Adipose tissue (tissue), 3 donors: ENCODE measurements around the gene EGFLAM. TPM values are rescaled to one million over a fixed set of nuclear protein-coding genes. Genes with fewer than 3 reads are reported as not detected.
"Not testable (repeated sequence)": the region's sequence is repeated elsewhere in the genome, so short reads cannot be mapped to it uniquely, and the experiment has no call there.

Experiments
- H3K27ac ChIP-seq: one replicate; pipeline ENCODE4 v1.5.1; 2013; ENCODE audit warnings: low read depth, low read length
- WGBS, 3 donors: extraction: QIAGEN DNeasy Blood & Tissue Kit; methylation state at CpG; one replicate each; pipeline ENCODE4 v1.1.7; 2013; 5-methylcytosine and 5-hydroxymethylcytosine counted together
- polyA plus RNA-seq, 3 donors: library from polyadenylated mRNA; stranded (reverse); fragments of 200-250 nt; gene quantifications; one replicate each; pipeline ENCODE4 v1.2.3, GENCODE V29; 2013
- donor health status: healthy with polysubstance abuse.
- donor health status: Bipolar disorder and iron deficiency.
- donor health status: healthy.

The EGFLAM gene
- polyA plus RNA-seq, 3 donors: 7.5 to 76.7 (median 25.9) TPM

GRCh38 chr5:38393636-38394035 lies 135.3 kb downstream of the EGFLAM start:
- WGBS, 3 donors: 96 to 97% (median 97%) methylated on average over 15 of the region's 15 CpGs

DNA sequence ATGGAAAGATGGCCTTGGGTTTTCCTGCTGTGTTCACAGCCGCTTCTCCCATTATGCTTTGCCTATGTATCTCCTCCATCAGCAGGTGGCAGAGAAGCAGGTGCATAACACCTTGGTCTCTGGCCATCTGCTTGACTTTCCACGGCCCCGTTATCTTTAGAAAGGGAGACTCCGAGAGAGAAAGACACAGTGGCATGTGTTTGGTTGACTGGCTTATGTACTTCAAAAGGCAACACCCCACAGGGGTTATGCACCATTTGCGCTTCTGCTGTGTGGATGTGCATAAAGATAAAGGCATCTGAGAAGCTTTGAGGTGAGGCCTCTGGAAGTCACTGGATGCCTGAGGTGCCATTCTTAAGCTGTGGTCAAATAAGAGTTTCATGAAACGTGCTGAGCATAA lies 138.4 kb downstream of the EGFLAM start:
- no peak overlapping the region for H3K27ac ChIP-seq
- WGBS, 3 donors: 40 to 60% (median 59%) methylated on average over 6 of the region's 6 CpGs

More at GRCh38 chr5:38393636-38394035, 135.3 kb downstream of the EGFLAM start:
- no peak overlapping the region for H3K27ac ChIP-seq

GRCh38 chr5:38400365-38400764 lies 142.0 kb downstream of the EGFLAM start:
- no peak overlapping the region for H3K27ac ChIP-seq
- WGBS, 3 donors: 44 to 64% (median 55%) methylated on average over 2 of the region's 2 CpGs

DNA sequence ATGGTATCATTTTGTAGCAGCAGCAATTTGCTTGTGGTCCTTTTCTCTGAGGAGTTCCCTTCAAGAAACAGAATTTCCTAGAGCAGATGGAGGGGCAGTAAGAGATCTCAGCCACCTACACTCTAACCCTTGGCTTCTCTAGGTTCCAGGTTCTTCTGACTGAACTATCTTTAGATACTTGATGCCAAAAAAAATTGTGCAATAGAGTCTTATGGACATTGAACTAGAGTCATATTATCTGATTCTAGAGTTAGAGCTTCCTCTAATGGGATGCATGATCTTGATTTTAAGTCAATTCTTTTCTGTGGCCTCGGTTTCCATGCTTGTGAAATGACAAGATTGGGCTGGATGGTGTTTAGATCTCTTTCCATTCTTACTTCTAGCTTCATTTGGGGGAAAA lies 142.8 kb downstream of the EGFLAM start:
- 49 to 86% (median 80%) methylated on average over 1 of the region's 1 CpG for WGBS, 3 donors
- H3K27ac ChIP-seq: no peak overlapping the region

DNA sequence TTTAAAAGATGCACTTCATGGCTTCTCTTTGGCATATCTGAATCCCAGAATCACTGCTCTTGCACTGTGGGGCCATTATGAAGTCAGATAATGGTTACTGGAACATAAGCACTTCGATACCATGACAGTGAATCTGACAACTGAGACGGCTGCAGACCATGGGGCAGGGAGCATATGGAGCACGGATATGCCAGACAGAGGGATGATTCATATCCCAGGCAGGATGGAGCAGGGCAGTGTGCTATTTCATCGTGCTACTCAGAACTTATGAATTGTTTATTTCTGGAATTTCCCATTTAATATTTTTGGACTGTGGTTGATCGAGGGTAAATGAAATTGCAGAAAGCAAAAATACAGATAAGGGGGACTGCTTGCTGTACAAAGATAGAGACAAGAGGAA lies 145.0 kb downstream of the EGFLAM start:
- WGBS, 3 donors: 67 to 81% (median 77%) methylated on average over 5 of the region's 5 CpGs
- no peak overlapping the region for H3K27ac ChIP-seq

- no peak overlapping the region for H3K27ac ChIP-seq
- WGBS, 3 donors: 84 to 89% (median 88%) methylated on average over 6 of the region's 6 CpGs
Measured at GRCh38 chr5:38403877-38404635, 145.7 kb downstream of the EGFLAM start.

- 41 to 66% (median 64%) methylated on average over 4 of the region's 4 CpGs for WGBS, 3 donors
- H3K27ac ChIP-seq: no peak overlapping the region
Measured at GRCh38 chr5:38404667-38405276, 146.4 kb downstream of the EGFLAM start.

DNA sequence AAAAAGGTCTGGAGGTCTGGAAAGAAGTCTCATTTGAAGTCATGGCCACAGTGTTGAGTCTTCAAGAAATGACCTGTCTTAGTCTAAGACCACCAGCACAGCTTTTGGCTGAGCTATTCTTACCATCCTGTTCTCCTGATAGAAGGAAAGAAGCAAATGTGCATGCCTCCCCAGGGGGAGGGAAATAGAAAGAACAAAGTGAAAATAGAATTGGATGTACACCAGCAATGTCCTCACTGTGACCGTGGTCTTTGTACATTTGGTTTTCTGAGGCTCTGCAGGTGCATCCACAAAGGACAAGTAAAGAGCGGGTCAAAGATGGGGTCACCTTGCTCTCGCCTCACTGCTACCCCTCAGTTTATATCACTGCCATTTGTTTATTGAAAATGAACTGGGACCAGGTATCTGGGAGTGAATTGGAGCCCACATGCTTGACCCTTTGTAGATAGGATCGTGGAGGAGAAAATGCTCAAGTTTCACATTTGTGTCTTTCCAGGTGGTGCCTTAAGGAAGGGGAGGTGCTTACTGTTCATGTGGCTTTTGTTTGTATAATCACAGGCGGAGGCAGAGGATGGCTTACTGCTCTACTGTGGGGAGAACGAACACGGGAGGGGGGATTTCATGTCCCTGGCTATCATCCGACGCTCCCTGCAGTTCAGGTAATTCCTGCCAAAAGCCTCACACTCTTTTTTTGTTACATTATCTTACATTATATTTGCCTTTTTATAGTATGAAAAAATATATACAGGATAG lies 150.3 kb downstream of the EGFLAM start:
- no peak overlapping the region for H3K27ac ChIP-seq
- 63 to 79% (median 76%) methylated on average over 9 of the region's 9 CpGs for WGBS, 3 donors

DNA sequence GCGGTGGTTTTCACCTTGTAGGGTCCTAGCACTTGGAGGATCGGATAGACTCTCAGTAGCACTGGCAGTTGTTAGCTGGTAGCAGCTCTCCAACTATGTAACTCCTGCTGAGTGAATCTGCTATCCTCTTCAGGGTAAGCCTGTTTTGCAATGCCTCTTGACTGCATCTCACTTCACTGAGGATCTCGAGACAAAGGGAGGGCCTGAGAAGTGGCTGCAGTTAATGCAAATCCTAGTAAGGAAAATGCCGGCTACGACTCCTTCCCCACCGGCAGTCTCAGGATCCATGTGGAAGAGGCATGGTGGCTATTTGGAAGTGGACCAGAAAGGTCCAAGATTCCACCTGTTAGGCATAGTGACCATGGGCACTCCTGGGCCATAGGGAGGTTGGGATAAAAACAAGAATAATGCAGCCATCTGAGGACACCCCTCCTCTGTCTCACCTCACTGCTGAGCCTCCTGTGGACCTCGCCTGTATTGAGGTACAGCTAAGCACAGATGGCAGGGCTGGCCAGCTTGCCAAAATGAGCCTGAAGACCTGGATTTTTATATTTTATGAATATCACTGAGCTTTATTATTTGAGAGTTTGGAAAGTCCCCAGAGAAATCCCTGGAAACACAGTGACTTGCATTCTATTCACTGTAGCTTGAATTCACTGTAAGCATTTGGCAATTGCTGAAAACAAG lies 152.1 kb downstream of the EGFLAM start:
- 79 to 89% (median 86%) methylated on average over 7 of the region's 7 CpGs for WGBS, 3 donors
- H3K27ac ChIP-seq: no peak overlapping the region

DNA sequence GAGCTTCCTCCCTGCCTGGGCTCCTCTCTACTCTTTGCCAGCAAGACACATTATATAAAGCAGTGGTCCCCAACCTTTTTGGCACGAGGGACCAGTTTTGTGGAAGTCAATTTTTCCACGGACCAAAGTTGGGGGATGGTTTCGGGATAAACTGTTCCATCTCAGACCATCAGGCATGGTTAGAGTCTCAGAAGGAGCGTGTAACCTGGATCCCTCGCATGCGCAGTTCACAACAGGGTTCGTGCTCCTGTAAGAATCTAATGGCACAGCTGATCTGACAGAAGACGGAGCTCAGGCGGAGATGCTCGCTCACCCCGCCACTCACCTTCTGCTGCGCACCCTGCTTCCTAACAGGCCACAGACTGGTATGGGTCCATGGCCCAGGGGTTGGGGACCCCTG lies 155.3 kb downstream of the EGFLAM start:
- no peak overlapping the region for H3K27ac ChIP-seq
- 82 to 87% (median 84%) methylated on average over 12 of the region's 12 CpGs for WGBS, 3 donors

- 74 to 84% (median 77%) methylated on average over 4 of the region's 4 CpGs for WGBS, 3 donors
- H3K27ac ChIP-seq: no peak overlapping the region
Measured at GRCh38 chr5:38414348-38414747, 156.0 kb downstream of the EGFLAM start.

GRCh38 chr5:38415772-38416171 lies 157.4 kb downstream of the EGFLAM start:
- not testable (repeated sequence) for H3K27ac ChIP-seq
- WGBS, 3 donors: 63 to 70% (median 67%) methylated on average over 5 of the region's 5 CpGs

DNA sequence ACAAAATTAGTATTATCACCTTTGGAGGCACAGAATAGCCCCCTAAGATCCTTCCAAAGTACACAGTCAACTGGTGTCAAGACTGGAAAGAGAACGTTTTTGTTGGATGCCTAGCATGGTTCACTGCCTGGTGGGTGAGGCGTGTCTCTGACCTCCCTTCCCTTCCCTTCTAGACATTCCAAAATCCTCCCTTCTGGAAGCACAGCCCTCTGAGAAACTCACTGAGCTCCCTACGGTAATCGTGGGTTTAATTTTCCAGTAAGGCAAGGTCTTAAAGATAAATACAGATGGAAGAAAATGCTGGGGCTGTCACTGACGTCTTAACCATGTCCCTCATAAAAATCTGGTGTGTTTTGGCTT lies 159.3 kb downstream of the EGFLAM start:
- H3K27ac ChIP-seq: no peak overlapping the region
- WGBS, 3 donors: 50 to 58% (median 51%) methylated on average over 5 of the region's 5 CpGs

GRCh38 chr5:38420246-38420645 lies 161.9 kb downstream of the EGFLAM start:
- 94 to 98% (median 98%) methylated on average over 2 of the region's 2 CpGs for WGBS, 3 donors
- H3K27ac ChIP-seq: no peak overlapping the region

DNA sequence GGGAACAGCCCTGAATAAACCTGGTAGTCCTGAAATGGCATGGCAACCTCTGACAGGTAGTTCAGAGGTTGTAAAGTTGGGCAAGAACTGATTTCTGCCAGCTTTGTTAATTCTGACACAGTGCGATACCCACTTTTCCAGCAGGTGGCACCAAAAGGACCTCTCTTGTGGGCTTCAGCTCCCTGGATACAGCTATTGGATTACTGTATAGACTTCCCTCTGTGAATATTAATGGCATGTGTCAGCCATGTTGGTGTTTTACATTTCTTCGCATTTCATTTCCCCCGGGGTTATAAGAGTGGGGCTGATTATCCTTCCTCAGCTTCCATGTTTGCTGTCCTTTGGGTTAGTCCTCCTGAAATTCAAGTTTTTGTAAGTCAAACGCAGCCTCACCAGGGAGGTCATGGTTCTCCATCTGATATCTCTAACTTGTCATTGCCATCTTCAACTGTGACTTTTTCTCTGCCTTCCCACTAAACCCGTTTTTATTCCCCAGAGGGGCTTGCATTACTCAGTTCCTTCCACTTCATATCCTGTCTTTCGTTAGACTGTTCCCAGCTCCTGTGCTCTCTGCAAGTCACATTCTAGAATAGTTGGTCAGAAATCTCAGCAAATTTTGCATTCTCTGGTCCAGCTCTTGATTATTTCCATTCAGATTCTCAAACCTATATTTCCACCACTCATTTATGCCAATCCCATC lies 162.5 kb downstream of the EGFLAM start:
- 43 to 48% (median 46%) methylated on average over 6 of the region's 6 CpGs for WGBS, 3 donors
- H3K27ac ChIP-seq: no peak overlapping the region

GRCh38 chr5:38422622-38423021 lies 164.3 kb downstream of the EGFLAM start:
- H3K27ac ChIP-seq: no peak overlapping the region
- 65 to 95% (median 80%) methylated on average over 1 of the region's 1 CpG for WGBS, 3 donors

GRCh38 chr5:38423276-38424147 lies 165.2 kb downstream of the EGFLAM start:
- H3K27ac ChIP-seq: no peak overlapping the region
- WGBS, 3 donors: 73 to 80% (median 78%) methylated on average over 5 of the region's 5 CpGs
